ENCODE data around the gene HIC2. TPM values are rescaled to one million over a fixed set of nuclear protein-coding genes. Genes with fewer than 3 reads are reported as not detected.
"Not testable (repeated sequence)": the region's sequence is repeated elsewhere in the genome, so short reads cannot be mapped to it uniquely, and the experiment has no call there.

Gene HIC2
- total RNA-seq, 1 experiment from 2014 or later: 6.7 TPM

DNA sequence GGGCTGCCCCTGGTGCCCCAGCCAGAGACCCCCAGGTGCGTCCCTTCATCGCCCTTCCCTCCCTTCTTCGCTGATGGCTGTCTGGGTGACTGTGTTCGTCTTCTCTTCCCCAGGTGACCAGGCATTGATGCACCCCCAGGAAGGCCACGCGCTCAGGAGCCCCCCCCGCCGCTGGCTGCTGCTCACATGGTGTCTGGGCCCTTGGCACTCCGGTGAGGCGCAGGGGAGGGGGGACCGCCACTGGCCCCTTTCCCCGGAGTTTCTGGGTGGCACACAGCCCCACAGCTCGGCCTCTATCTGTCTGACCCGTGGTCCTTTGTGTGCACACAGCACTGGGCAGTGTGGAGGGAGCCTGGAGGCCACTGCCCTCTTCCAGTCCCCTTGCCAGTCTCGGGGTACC is 25.5 kb downstream of the HIC2 start:
- RAD21 ChIA-PET (ENCODE audit: low non-redundant PET in 1 of 2, low total read pairs in 2 of 2, uncharacterized antibody in 2 of 2, unreplicated experiment in 2 of 2); ATAC-seq; H3K9me2 ChIP-seq (ENCODE audit: insufficient read depth); H3K79me2 ChIP-seq (ENCODE audit: insufficient read depth, low read length); POLR2A ChIA-PET; H2AFZ ChIP-seq (ENCODE audit: low read depth, low read length, poor library complexity, severe bottlenecking); H3K9ac ChIP-seq (ENCODE audit: low read length); H4K20me1 ChIP-seq (ENCODE audit: insufficient read depth); intact Hi-C loops (cut with micrococcal nuclease); H3K4me1 ChIP-seq (ENCODE audit: control insufficient read depth in 1 of 2, insufficient read depth in 2 of 2, low read length in 2 of 2); CTCF ChIA-PET; H3K36me3 ChIP-seq (ENCODE audit: control insufficient read depth in 1 of 2, insufficient read depth in 2 of 2, low read length in 2 of 2); H3K4me2 ChIP-seq (ENCODE audit: low read length); H3K27me3 ChIP-seq (ENCODE audit: insufficient read depth, low read length); H3K27ac ChIP-seq (ENCODE audit: low read depth, low read length); DNase-seq (ENCODE audit: low read depth, low spot score); H3K9me3 ChIP-seq (ENCODE audit: control insufficient read depth in 1 of 2, insufficient read depth in 1 of 2, low read depth in 1 of 2, low read length in 2 of 2); H3K4me3 ChIP-seq (replicated peaks in 1 of 2; ENCODE audit: low read depth in 1 of 2, low read length in 2 of 2); BruUV-seq (replicated peaks): not testable (repeated sequence)

DNA sequence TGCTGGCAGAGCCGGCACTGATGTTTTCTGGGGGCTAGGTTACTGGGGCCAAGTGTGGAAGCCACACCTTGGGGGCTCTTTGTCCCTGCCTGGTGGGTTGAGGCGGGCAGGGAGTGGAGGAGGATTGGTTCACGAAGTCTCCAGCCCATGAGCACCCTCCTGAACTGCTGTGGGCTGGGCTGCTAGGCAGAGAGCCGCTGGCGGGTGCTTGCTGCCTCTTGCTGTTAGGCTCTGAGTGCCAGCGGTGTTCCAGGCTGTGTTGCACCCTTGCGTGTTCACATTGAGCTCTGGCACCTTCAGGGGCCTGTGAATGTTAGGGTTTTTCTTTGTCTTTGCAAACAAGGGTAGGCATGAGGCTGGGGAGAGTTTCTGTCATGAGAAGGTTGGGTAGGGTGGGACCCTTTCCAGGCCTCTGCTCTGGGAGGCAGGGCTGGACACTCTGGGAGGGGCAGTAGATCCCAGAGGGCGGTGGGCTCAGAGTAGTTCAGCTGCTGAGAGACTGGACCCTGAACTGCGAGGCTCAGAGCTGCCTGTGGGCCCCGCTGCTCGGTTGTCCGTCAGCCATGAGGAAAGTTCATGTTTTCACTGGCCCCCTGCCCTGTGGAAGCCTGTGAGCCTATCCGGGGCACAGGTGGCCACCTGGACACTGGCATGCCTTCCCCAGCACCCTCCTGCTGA is 26.0 kb downstream of the HIC2 start:
- Histone ChIP-seq H3K36me3 (ENCODE audit: control insufficient read depth in 1 of 2, insufficient read depth in 2 of 2, low read length in 2 of 2) (peaks cover 4% of the 10 kb centered on the region in 2 experiments; a peak in 1 of 4 replicates), H3K27ac (ENCODE audit: low read depth, low read length) (no peak overlapping the region), H3K27me3 (ENCODE audit: insufficient read depth, low read length) (no peaks in the 10 kb centered on the region), H3K4me2 (ENCODE audit: low read length) (no peak overlapping the region), H3K9me3 (ENCODE audit: control insufficient read depth in 1 of 2, insufficient read depth in 1 of 2, low read depth in 1 of 2, low read length in 2 of 2) (no peaks in the 10 kb centered on the region), H3K9me2 (ENCODE audit: insufficient read depth) (no peaks in the 10 kb centered on the region), H3K79me2 (ENCODE audit: insufficient read depth, low read length) (no peaks in the 10 kb centered on the region; the same call in 1 of the 2 replicates), H2AFZ (ENCODE audit: low read depth, low read length, poor library complexity, severe bottlenecking) (no peak overlapping the region), H3K9ac (ENCODE audit: low read length) (no peak overlapping the region), H3K4me3 (replicated peaks in 1 of 2; ENCODE audit: low read depth in 1 of 2, low read length in 2 of 2) (no peak overlapping the region), H4K20me1 (ENCODE audit: insufficient read depth) (no peaks in the 10 kb centered on the region), H3K4me1 (ENCODE audit: control insufficient read depth in 1 of 2, insufficient read depth in 2 of 2, low read length in 2 of 2) (no peaks in the 10 kb centered on the region)
- BruUV-seq (replicated peaks): no TSS peak
- ChIA-PET CTCF (no interaction called here), RAD21 (ENCODE audit: low non-redundant PET in 1 of 2, low total read pairs in 2 of 2, uncharacterized antibody in 2 of 2, unreplicated experiment in 2 of 2) (no interaction called here), POLR2A (no interaction called here)
- DNase-seq (ENCODE audit: low read depth, low spot score) (no peak), ATAC-seq (no peak)
- intact Hi-C loops (cut with micrococcal nuclease): no loop called here
- TF ChIP-seq ZNF274 (IDR thresholded peaks at IDR 0.05; ENCODE audit: low read depth, low read length): no peak

Data from HCT116 (cell line).